IMR-90 (cell line): ENCODE results near the gene CERKL. TPM values are rescaled to one million over a fixed set of nuclear protein-coding genes. Genes with fewer than 3 reads are reported as not detected.

ENCODE experiments used
- ATAC-seq: fragments of 200-7000 bp; cut with Tn5 transposase; 2 replicates; pipeline ENCODE4 v1.9.1; 2020; ENCODE audit warnings: low read depth, mild to moderate bottlenecking, moderate library complexity
- BruUV-seq: library from RNA; stranded (reverse); fragments of 400-500 nt; replicated peaks from 2 replicates; lab custom pipeline; 2021; lab: Mats Ljungman, UMichigan
- CTCF ChIA-PET: fragments of 300-600 bp; formaldehyde crosslinking; extraction: SDS; loops from one replicate; lab custom pipeline; 2021; ENCODE audit warnings: antibody characterized with exemption; lab: Yijun Ruan, JAX
- POLR2A ChIA-PET: fragments of 300-600 bp; sonication (Branson Sonifier 250); formaldehyde crosslinking; loops from one replicate; lab custom pipeline; 2022; ENCODE audit warnings: antibody characterized with exemption; ENCODE audit not compliant: unreplicated experiment; lab: Charles Lee
- DNase-seq: peaks from one replicate; pipeline ENCODE4 v3.0.0; 2013
- H2AFZ ChIP-seq: replicated peaks from 2 replicates; pipeline ENCODE3; 2013; ENCODE audit warnings: low read length, mild to moderate bottlenecking; ENCODE audit not compliant: poor library complexity
- H2AK5ac ChIP-seq: 2 replicates; pipeline ENCODE4 v1.6.1; 2013; ENCODE audit warnings: low read depth, low read length, inconsistent platforms
- H2AK9ac ChIP-seq: replicated peaks from 2 replicates; pipeline ENCODE3; 2013; ENCODE audit warnings: mild to moderate bottlenecking, low read depth, low read length, moderate library complexity; ENCODE audit not compliant: poor library complexity
- H2BK120ac ChIP-seq: 2 replicates; pipeline ENCODE4 v1.6.1; 2013; ENCODE audit warnings: low read depth, low read length, inconsistent platforms
- H2BK15ac ChIP-seq: 3 replicates; pipeline ENCODE4 v1.6.1; 2013; ENCODE audit warnings: low read depth, low read length, inconsistent platforms
- H2BK20ac ChIP-seq: 2 replicates; pipeline ENCODE4 v1.6.1; 2013; ENCODE audit warnings: low read depth, mild to moderate bottlenecking, inconsistent platforms, low read length, moderate library complexity
- H2BK5ac ChIP-seq: 2 replicates; pipeline ENCODE4 v1.6.1; 2013; ENCODE audit warnings: mild to moderate bottlenecking, low read depth, low read length, inconsistent platforms; ENCODE audit not compliant: poor library complexity, severe bottlenecking
- H3K14ac ChIP-seq: replicated peaks from 2 replicates; pipeline ENCODE4 v1.6.1; 2013; ENCODE audit warnings: low read depth, low read length, inconsistent platforms
- H3K18ac ChIP-seq: 2 replicates; pipeline ENCODE4 v1.6.1; 2013; ENCODE audit warnings: low read depth, low read length, control low read depth
- H3K23ac ChIP-seq: 2 replicates; pipeline ENCODE4 v1.6.1; 2013; ENCODE audit warnings: low read depth, low read length, inconsistent platforms
- H3K27ac ChIP-seq: 2 replicates; pipeline ENCODE4 v1.5.1; 2013; ENCODE audit warnings: mild to moderate bottlenecking, control low read depth, low read length; ENCODE audit not compliant: insufficient read depth
- H3K27me3 ChIP-seq: 2 replicates; pipeline ENCODE4 v1.6.1; 2013; ENCODE audit warnings: low read length; ENCODE audit not compliant: control insufficient read depth, insufficient read depth
- H3K36me3 ChIP-seq: 2 replicates; pipeline ENCODE4 v1.6.1; 2013; ENCODE audit warnings: low read length, mixed read lengths; ENCODE audit not compliant: control insufficient read depth, insufficient read depth
- H3K4ac ChIP-seq: 2 replicates; pipeline ENCODE4 v1.6.1; 2013; ENCODE audit warnings: low read depth, low read length, inconsistent platforms
- H3K4me1 ChIP-seq: 2 replicates; pipeline ENCODE4 v1.6.1; 2013; ENCODE audit warnings: low read length, mixed read lengths; ENCODE audit not compliant: control insufficient read depth, insufficient read depth
- H3K4me2 ChIP-seq: 2 replicates; pipeline ENCODE4 v1.6.1; 2013; ENCODE audit warnings: low read depth, mild to moderate bottlenecking, control low read depth, low read length, moderate library complexity
- H3K4me3 ChIP-seq: 2 replicates; pipeline ENCODE4 v1.5.1; 2013; ENCODE audit warnings: low read depth, mild to moderate bottlenecking, control low read depth, low read length, moderate library complexity; ENCODE audit not compliant: insufficient read depth
- H3K56ac ChIP-seq: 2 replicates; pipeline ENCODE4 v1.6.1; 2013; ENCODE audit warnings: low read length, inconsistent platforms; ENCODE audit not compliant: insufficient read depth; ENCODE audit errors: extremely low read depth
- H3K79me1 ChIP-seq, 2 experiments: 2 replicates each; pipeline ENCODE4 v1.6.1; 2013; ENCODE audit warnings: low read length in 2 of 2, inconsistent platforms in 1 of 2, low read depth in 1 of 2
- H3K9ac ChIP-seq: 2 replicates; pipeline ENCODE4 v1.6.1; 2013; ENCODE audit warnings: low read depth, low read length, control low read depth
- H3K9me1 ChIP-seq: 2 replicates; pipeline ENCODE4 v1.6.1; 2013; ENCODE audit warnings: low read length, inconsistent platforms; ENCODE audit not compliant: insufficient read depth
- H3K9me3 ChIP-seq: 2 replicates; pipeline ENCODE4 v1.6.1; 2013; ENCODE audit warnings: low read length; ENCODE audit not compliant: control insufficient read depth, insufficient read depth
- H4K20me1 ChIP-seq: 2 replicates; pipeline ENCODE4 v1.6.1; 2013; ENCODE audit warnings: low read length, inconsistent platforms; ENCODE audit not compliant: insufficient read depth
- H4K5ac ChIP-seq: 2 replicates; pipeline ENCODE4 v1.6.1; 2013; ENCODE audit warnings: mild to moderate bottlenecking, low read depth, low read length, control low read depth
- H4K8ac ChIP-seq, 2 experiments: 2 replicates each; pipeline ENCODE4 v1.6.1; 2013; ENCODE audit warnings: low read depth in 2 of 2, low read length in 2 of 2, control low read depth in 1 of 2, inconsistent platforms in 1 of 2
- H4K91ac ChIP-seq: 2 replicates; pipeline ENCODE4 v1.6.1; 2013; ENCODE audit warnings: low read depth, low read length, inconsistent platforms; ENCODE audit not compliant: insufficient read depth
- BHLHE40 ChIP-seq: fragments of 150-350 bp; IDR thresholded peaks from 2 replicates; pipeline ENCODE4 v1.6.1; 2016; ENCODE audit warnings: mild to moderate bottlenecking, low read depth, low read length
- CEBPB ChIP-seq: IDR thresholded peaks from 2 replicates; pipeline ENCODE4 v1.6.1; 2012; ENCODE audit warnings: low read depth, low read length, improper control_type of control experiment
- CTCF ChIP-seq: conservative IDR thresholded peaks from 2 replicates; pipeline ENCODE4 v1.5.1; 2012; ENCODE audit warnings: mild to moderate bottlenecking, low read depth, low read length, improper control_type of control experiment
- ELK1 ChIP-seq: fragments of 150-350 bp; IDR thresholded peaks from 2 replicates; pipeline ENCODE4 v1.6.1; 2016; ENCODE audit warnings: low read depth, mild to moderate bottlenecking, low read length, moderate library complexity, borderline replicate concordance
- FOS ChIP-seq: fragments of 150-350 bp; IDR thresholded peaks from 2 replicates; pipeline ENCODE4 v1.6.1; 2016; ENCODE audit warnings: low read depth, low read length
- NFE2L2 ChIP-seq: fragments of 150-350 bp; IDR thresholded peaks from 2 replicates; pipeline ENCODE4 v1.6.1; 2016; ENCODE audit warnings: low read depth, mild to moderate bottlenecking, low read length
- POLR2A ChIP-seq: IDR thresholded peaks from 2 replicates; pipeline ENCODE4 v1.6.1; 2012; ENCODE audit warnings: mild to moderate bottlenecking, low read depth, low read length
- RAD21 ChIP-seq: IDR thresholded peaks from 2 replicates; pipeline ENCODE4 v1.6.1; 2012; ENCODE audit warnings: low read length, improper control_type of control experiment
- SMC3 ChIP-seq: fragments of 150-350 bp; IDR thresholded peaks from 2 replicates; pipeline ENCODE4 v1.6.1; 2016; ENCODE audit warnings: low read depth, mild to moderate bottlenecking, antibody characterized with exemption, low read length, moderate library complexity
- WGBS, 2 experiments: methylation state at CpG; one replicate each; pipeline versions ENCODE4 v1.1.5 to v1.1.7; 2013; ENCODE audit warnings: missing lambda C conversion rate in 2 of 2; ENCODE audit not compliant: insufficient read length in 1 of 2; ENCODE audit errors: extremely low coverage in 2 of 2; 5-methylcytosine and 5-hydroxymethylcytosine counted together
- dilution Hi-C: fragments of 300-500 bp; cut with HindIII; formaldehyde crosslinking; loops from one replicate; pipeline ENCODE4 v1.14.3; 2018; ENCODE audit warnings: low sequenced_read_pairs; ENCODE audit not compliant: unreplicated experiment
- in situ Hi-C: fragments of 300-500 bp; cut with MboI; formaldehyde crosslinking; loops from 3 replicates; pipeline ENCODE4 v1.14.3; 2019; ENCODE audit warnings: low sequenced_read_pairs, inconsistent platforms, mixed read lengths
- intact Hi-C: fragments of 100-400 bp; cut with micrococcal nuclease; formaldehyde crosslinking; loops from 2 replicates; pipeline ENCODE4 v1.10.0; 2022
- polyA plus RNA-seq, 3 experiments: library from polyadenylated mRNA; depleted of rRNA; stranded (reverse); fragments of >200 nt; gene quantifications; 2 replicates each; pipeline ENCODE4 v1.2.3, GENCODE V29; 2012; ENCODE audit warnings: low replicate concordance in 1 of 3
- total RNA-seq: library from RNA; depleted of rRNA; stranded (reverse); fragments of >200 nt; gene quantifications from 2 replicates; pipeline ENCODE4 v1.2.3, GENCODE V29; 2012

Gene CERKL
- total and polyA plus RNA-seq, 2 of the 4 experiments (the other 2 are of a cell fraction): under 0.01 TPM; not detected in 1

- Histone ChIP-seq H3K27ac (no peak overlapping the region), H4K91ac (no peak overlapping the region), H2BK20ac (no peak overlapping the region), H3K4me1 (no peaks in the 10 kb centered on the region), H3K36me3 (no peaks in the 10 kb centered on the region), H4K20me1 (no peaks in the 10 kb centered on the region), H3K4me3 (no peak overlapping the region), H4K5ac (no peak overlapping the region), H3K4me2 (no peak overlapping the region), H3K4ac (no peak overlapping the region), H3K27me3 (no peaks in the 10 kb centered on the region; the same call in 1 of the 2 replicates), H2BK5ac (no peak overlapping the region), H2AK9ac (no peak overlapping the region), H3K23ac (no peak overlapping the region), H2BK15ac (no peak overlapping the region), H3K18ac (no peak overlapping the region), H4K8ac (no peak overlapping the region), H3K79me1 (no peaks in the 10 kb centered on the region), H2AK5ac (no peak overlapping the region), H3K9ac (no peak overlapping the region), H2BK120ac (no peak overlapping the region), H3K56ac (no peak overlapping the region), H2AFZ (no peak overlapping the region), H3K9me3 (no peaks in the 10 kb centered on the region), H3K14ac (no peak overlapping the region), H3K9me1 (no peaks in the 10 kb centered on the region; the same call in 1 of the 2 replicates)
- CTCF ChIA-PET: interaction anchor here (0.5 kb wide), 1 partner anchor 78 kb away, joined by 4 read pairs; no protein-coding TSS in a partner anchor
- intact Hi-C loops (no loop called here), dilution Hi-C loops (no loop called here), in situ Hi-C loops (no loop called here)
- TF ChIP-seq NFE2L2 (no peak), SMC3 (no peak), BHLHE40 (no peak), CEBPB (no peak), POLR2A (no peak), RAD21 (no peak), CTCF (no peak), FOS (no peak), ELK1 (no peak)
- POLR2A ChIA-PET: no interaction called here
- WGBS, 2 experiments: 100% methylated on average over 1 of the region's 4 CpGs; no CpG with 5 or more reads in 1 of the 2 experiments
- DNase-seq: no peak
- ATAC-seq: no peak
- BruUV-seq: no TSS peak
Observed at GRCh38 chr2:181642086-181642485, 14.8 kb downstream of the CERKL start.
